ENCODE measurements around the gene DLG2. TPM values are rescaled to one million over a fixed set of nuclear protein-coding genes. Genes with fewer than 3 reads are reported as not detected.
A peak's percentile ranks its signal among the peaks of the same experiment; 100 is the strongest.

Gene DLG2
- total and polyA plus RNA-seq, 9 of the 15 experiments (the other 6 are each of a cell fraction or from before 2014, with no cell fraction given) = 0.52 to 1.6 (median 0.95) TPM

DNA sequence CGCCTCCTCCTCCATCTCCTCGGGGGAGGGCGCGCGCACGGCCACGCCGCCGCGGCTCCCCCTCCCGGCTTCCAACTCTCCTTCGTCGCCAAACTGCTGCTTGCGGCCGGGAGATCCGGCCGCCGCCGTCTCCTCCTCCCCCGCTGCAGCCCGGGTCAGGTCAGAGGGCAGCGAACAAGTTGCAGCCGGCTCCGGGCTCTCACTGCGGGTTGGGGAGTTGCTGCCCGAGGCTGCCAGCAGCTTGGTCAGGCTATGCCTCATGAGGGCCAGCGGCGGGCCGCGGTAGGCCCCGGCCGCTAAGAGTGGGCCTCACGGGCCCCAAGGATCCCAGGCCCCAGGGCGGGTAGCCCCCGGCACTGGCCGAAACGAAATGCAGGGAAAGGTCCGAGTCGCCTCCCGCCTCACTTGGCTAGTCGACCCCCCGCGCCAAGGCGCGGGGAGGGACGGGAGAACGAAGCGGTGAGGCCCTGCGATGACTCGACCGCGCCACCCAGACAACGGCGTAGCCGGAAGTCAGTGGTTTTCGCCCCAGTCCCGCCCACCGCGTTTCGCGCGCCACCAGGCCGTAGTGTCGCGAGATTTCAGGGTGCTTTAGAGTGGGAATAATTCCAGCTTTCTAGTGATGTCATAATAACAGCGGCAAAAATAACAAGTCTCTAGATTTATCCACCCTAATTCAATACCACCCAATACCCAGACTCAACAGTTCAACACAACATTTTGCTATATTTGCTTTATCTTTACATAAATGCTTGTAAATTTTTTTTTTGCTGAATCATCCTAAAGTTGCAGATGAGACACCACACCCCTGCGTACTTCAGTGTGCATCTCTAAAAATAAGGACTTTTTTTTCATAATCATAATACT, 37.7 kb upstream of the DLG2 start, which contains the start of gene CREBZF (continued):
- TF ChIP-seq MBD1 (CRISPR knock-in tag; IDR thresholded peaks at IDR 0.05) = no peak
- no peak for TF ChIP-seq ATF1 (CRISPR knock-in tag; IDR thresholded peaks at IDR 0.05)
- peak; percentile 91 for TF ChIP-seq ATF1 (tag; IDR thresholded peaks at IDR 0.05)
- no peak for TF ChIP-seq MYBL2 (IDR thresholded peaks at IDR 0.05; ENCODE audit: low read depth)
- no peak for TF ChIP-seq MYBL2 (CRISPR knock-in tag; IDR thresholded peaks at IDR 0.05; ENCODE audit: borderline replicate concordance)
- TF ChIP-seq NCOR1 (IDR thresholded peaks at IDR 0.05) = peak; percentile 53
- no peak for TF ChIP-seq TAF15 (IDR thresholded peaks at IDR 0.05; ENCODE audit: low read depth, low read length)
- peak; percentile 75 for TF ChIP-seq SMAD4 (CRISPR knock-in tag; conservative IDR thresholded peaks at IDR 0.05)
- peak in 1 of 2 experiments; percentile 65; a peak in 1 of 4 replicates for TF ChIP-seq ARNT (IDR thresholded peaks at IDR 0.05)
- 0 out of 2 replicates have a peak, but pooled peaks have one; percentile 33 for TF ChIP-seq ATF6 (CRISPR knock-in tag; IDR thresholded peaks at IDR 0.05)
- TF ChIP-seq ARID1B (IDR thresholded peaks at IDR 0.05) = peak; percentile 64
- TF ChIP-seq HSF4 (CRISPR knock-in tag; IDR thresholded peaks at IDR 0.05; ENCODE audit: borderline replicate concordance) = no peak
- peak; percentile 84 for TF ChIP-seq ATF3 (IDR thresholded peaks at IDR 0.05)
- TF ChIP-seq ATF3 (CRISPR knock-in tag; conservative IDR thresholded peaks at IDR 0.05) = 0 out of 2 replicates have a peak, but pooled peaks have one; percentile 67
- TF ChIP-seq PHF20 (IDR thresholded peaks at IDR 0.05; ENCODE audit: partially characterized antibody) = peak; percentile 76
- peak; percentile 97 for TF ChIP-seq CHD2 (IDR thresholded peaks at IDR 0.05; ENCODE audit: low read depth, low read length)

Data from K562 (cell line).